ENCODE results near the gene CDC16.
"Not testable (repeated sequence)": the region's sequence is repeated elsewhere in the genome, so short reads cannot be mapped to it uniquely, and the experiment has no call there.

Gene CDC16

GRCh38 chr13:114264313-114264712 lies 29.6 kb downstream of the CDC16 start:
- DNase-seq (ENCODE audit: low spot score), result not testable (repeated sequence)

GRCh38 chr13:114264886-114265611 lies 30.4 kb downstream of the CDC16 start:
- no peak for DNase-seq (ENCODE audit: low spot score)

DNA sequence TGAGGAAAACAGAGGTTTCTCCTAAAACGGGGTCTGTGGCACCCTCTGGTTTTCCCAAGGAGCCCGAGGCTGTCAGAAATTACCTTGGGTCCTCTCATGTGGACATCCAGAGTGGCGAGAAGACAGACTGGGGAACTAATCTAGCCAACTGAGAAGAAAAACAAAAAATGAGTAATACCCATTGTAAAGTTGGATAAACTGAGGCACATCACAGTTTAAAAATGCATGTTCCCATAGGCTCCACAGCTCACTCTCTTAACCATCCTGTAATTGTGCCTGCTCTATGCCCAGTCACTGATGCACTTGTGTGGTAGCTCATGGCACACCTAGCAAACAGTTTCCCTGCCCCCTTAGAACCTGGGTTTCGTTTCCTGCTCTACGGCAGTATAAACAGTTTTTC lies 31.5 kb downstream of the CDC16 start:
- DNase-seq (ENCODE audit: low spot score), result no peak

GRCh38 chr13:114268344-114269280 lies 33.9 kb downstream of the CDC16 start:
- peak; percentile 24 for DNase-seq (ENCODE audit: low spot score)

GRCh38 chr13:114269281-114269770 lies 34.6 kb downstream of the CDC16 start:
- no peak for DNase-seq (ENCODE audit: low spot score)

- DNase-seq (ENCODE audit: low spot score), result no peak
These were observed 38.3 kb downstream of the CDC16 start for GRCh38 chr13:114272977-114273376.

GRCh38 chr13:114275304-114275703 lies 40.6 kb downstream of the CDC16 start:
- no peak for DNase-seq (ENCODE audit: low spot score)

DNA sequence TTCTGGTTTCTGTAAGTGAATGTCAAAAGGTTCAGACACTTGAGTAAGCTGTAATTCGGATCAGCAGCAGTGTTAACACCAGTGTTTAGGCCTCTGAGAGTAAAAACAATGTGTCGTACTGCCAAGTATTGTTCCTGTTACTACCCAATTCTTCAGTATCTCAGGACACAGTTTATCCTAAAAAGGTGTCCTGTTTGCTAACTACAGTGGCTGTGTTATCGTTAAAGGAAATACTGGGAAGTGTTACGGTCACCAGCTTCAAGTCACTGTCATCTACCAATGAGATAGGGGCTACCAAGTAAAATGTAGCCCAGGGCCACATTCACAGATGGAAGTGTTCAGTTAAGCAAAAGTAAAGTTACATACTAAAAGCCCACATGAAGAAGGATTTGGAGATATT lies 44.4 kb downstream of the CDC16 start:
- DNase-seq (ENCODE audit: low spot score), result no peak

DNA sequence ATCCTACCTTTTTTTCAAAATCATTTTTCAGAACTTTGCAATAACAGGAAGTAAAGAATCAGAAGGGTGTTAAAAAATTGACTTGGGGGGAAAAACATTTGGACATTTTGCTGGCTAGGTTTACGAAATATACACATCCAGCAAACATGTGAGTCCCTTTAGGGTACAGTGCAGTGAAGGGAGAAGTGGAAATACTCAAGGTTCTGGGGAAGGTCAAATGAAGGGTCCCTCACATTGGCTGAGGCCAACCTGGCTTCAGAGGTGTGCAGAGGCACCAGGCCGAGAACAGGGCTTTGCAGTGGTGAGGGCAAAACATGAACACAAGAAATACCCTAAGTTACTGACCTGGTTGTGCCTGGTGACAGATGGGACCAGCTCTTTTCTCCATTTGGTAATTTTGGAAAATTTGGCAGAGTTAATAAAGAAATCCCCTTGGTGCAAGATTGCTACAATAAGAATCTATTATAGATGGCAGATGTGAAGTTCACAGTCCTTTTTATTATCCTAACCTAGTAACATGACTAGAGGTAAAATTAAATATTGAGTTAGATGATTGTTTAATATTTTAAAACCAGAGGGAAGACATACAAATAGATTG lies 45.2 kb downstream of the CDC16 start:
- no peak for DNase-seq (ENCODE audit: low spot score)

GRCh38 chr13:114281351-114282040 lies 46.8 kb downstream of the CDC16 start, which contains the start of gene UPF3A:
Gene UPF3A (plus strand): TSS chr13:114281601. CDS start chr13:114281640, 39 bp downstream.
- DNase-seq (ENCODE audit: low spot score), result peak; percentile 90

DNA sequence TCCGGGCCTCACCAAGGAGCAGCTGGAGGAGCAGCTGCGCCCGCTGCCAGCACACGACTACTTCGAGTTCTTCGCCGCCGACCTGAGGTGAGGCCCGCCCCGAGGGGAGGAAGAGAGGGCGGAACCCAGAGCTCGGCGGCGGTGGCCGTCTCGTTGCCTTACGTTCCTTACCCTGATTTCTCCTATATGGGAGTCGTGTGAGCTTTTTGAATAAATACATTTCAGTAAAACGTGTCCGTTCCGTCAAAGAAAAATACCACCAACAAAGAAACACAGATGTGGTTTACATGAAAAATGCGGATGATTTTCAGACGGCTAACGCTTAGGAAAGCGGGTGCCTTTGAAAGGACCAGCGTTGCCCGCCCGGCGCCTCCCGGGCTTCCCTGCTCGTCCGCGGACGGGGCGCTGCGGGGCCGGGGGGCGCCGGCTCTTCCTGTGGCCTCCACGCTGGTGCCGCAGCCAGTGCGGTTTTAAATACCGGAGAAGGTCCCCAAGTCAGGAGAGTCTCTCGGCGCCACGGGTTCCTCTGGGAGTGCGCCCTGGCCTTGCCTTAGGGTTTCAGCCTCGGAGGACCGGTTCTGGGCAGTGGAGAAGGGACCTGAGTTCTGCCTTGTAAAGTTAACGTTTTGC lies 47.5 kb downstream of the CDC16 start:
- peak; percentile 64 for DNase-seq (ENCODE audit: low spot score)

DNA sequence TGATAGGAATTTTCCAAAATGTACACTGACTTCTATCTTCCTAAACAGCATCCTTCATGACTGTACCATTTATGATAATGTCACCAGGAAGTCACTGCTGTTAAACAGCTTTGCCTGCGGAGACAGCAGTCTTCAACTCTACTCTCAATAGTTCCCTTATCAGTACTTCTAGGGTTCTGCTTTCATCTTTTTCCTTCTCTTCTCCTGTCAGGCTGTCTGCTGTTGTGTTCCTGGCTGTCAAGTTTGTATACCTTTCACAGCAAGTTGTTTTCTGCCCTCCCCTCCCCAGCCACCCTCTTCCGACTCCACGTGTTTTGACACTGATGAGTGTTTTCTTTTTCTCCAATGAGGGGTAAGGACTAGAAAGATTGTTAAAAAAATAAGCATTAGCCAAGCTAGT lies 48.9 kb downstream of the CDC16 start:
- no peak for DNase-seq (ENCODE audit: low spot score)

DNA sequence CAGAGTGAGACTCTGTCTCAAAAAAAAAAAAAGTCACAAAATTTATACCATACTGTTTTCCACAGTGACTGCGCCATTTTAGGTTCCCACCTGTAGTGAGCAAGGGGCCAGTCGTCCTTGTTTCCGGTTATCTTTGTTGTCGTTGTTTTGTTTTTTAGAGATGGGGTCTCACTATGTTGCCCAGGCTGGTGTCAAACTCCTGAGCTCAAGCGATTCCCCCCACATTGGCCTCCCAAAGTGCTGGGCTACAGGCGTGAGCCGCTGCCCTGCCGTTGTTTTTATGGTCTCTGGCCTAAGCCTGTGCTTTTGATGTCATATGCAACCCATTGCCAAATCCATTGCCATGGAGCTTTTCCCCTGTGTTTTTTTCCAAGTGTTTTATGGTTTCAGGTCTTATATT lies 50.0 kb downstream of the CDC16 start:
- no peak for DNase-seq (ENCODE audit: low spot score)

GRCh38 chr13:114285166-114285808 lies 50.6 kb downstream of the CDC16 start:
- no peak for DNase-seq (ENCODE audit: low spot score)

- DNase-seq (ENCODE audit: low spot score), result no peak
These were observed 52.1 kb downstream of the CDC16 start for GRCh38 chr13:114286808-114287207.

DNA sequence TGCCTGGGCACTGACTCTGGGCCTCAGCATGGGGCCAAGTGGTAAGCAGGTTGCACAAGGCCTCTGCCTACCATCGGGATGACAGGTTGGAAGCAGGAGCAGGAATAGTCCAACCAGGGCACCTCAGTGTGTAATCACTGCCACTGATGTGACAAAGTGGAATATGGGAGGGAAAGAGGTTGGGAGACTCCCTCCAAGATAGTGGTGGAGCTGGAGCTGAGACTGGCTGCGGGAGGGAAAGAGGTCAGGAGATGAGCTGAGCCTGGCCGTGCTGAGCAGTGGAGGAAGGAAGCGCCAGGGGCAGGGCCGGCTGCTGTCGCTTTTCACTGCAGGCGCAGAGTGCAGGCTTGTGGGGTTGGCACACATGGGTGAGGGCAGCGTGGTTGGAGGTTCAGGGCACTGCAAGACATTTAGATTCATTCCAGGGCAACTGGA lies 53.5 kb downstream of the CDC16 start:
- DNase-seq (ENCODE audit: low spot score), result no peak

DNA sequence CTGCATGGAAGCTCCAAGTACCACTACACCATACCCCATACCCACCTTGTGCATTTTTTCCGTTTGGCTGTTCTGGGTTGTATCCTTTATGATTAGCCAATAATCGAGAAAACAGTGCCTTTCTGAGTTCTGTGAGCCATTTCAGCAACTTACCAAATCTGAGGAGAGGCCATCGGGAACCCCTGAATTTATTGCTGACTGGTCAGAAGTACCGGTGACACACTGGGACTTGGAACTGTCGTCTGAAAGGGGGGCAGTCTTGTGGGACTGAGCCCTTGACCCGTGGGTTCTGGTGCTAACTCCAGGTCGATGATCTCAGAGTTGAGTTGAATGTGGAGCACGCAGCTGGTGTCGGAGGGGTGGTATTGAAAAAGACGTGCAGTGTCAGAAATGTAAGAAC lies 61.8 kb downstream of the CDC16 start:
- DNase-seq (ENCODE audit: low spot score), result no peak

GRCh38 chr13:114296902-114297301 lies 62.2 kb downstream of the CDC16 start:
- no peak for DNase-seq (ENCODE audit: low spot score)

- no peak for DNase-seq (ENCODE audit: low spot score)
These were observed 64.2 kb downstream of the CDC16 start for GRCh38 chr13:114298866-114299265.

DNA sequence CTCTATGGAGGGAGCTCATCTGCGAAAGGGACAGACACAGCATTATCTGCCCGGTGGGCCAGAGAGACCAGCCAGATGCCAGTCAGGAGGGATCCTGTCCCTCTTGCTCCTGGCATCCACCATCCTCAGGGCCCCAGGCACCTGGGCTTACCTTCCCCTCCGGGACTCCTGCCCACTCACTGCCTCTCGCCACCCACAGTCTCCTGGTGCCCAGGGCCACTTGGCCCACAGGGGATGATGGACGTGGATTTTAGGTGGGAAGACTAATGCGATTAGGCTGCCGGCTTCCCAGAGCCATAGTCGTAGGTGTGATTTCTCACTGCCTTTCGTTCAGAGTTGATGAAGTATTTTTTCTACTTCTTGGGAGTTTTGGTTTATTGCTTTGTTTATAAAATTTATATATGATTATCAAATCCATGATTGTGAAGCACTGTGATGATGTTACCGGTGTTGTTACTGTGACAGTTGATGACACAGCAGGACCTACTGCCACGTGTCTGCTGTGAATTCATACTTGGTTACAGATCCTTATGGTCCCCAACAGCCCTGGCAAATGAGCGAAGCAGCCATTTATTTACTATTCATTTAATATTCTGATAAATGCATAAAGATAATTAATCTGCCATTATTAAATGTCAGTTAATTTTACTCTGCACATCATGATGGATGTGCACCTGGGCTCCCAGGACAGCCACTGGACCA lies 65.1 kb downstream of the CDC16 start:
- no peak for DNase-seq (ENCODE audit: low spot score)

Measured in activated CD4-positive, alpha-beta T cell treated with anti-CD3 and anti-CD28 coated beads, Interleukin-2, Interleukin-4, amounts not matched to agents 100 ng/mL and 50 ng/mL, durations not matched to agents 16 hours and 8 hours (primary cell).